ENCODE measurements around the gene SAMHD1. TPM values are rescaled to one million over a fixed set of nuclear protein-coding genes. Genes with fewer than 3 reads are reported as not detected.
A peak's percentile ranks its signal among the peaks of the same experiment; 100 is the strongest.

The SAMHD1 gene
- total and polyA plus RNA-seq, 10 donors = 52.3 to 238 (median 195) TPM

DNA sequence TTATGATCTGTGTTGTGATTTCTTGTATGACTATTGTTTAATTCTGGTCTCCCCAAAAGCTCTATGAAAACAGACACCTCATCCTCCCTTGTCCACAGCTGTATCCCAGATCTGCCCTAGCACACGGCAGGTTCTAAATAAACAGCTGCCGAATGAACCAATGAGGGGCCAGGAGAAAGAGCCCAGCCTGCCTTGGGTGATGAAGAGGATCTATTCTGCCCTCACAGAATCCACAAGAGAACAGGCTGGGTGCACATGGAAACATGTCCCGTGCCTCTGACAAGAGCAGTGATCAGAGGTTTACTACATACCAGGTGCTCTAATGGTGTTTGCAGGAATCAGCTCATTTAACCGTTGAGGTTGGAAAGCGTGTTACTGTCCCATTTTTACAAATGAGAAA lies 91.2 kb downstream of the SAMHD1 start:
- Histone ChIP-seq H3K36me3 (no peaks in the 10 kb centered on the region), H3K4me1 (peaks cover 25 to 85% (median 75%) of the 10 kb centered on the region in 6 donors), H3K27ac (peak overlapping the region in 3 of 8 donors; percentile 15 to 84 (median 48)), H3K4me3 (no peak overlapping the region), H3K9me3 (no peaks in the 10 kb centered on the region), H3K27me3 (replicated peaks in 1 of 7) (peaks cover 0 to 32% (median 0%) of the 10 kb centered on the region in 7 donors)
- 76 to 96% (median 87%) methylated on average over 5 of the region's 5 CpGs for WGBS, 5 donors
- intact Hi-C loops (cut with DNase I; ENCODE audit: low total_unique reads) = no loop called here
- DNase-seq = no peak
- no peak for TF ChIP-seq POLR2A (IDR thresholded peaks at IDR 0.05)
- no peak for TF ChIP-seq POLR2AphosphoS5 (IDR thresholded peaks at IDR 0.05)
- TF ChIP-seq CTCF (IDR thresholded peaks at IDR 0.05 in 8 of 11, conservative IDR thresholded peaks at IDR 0.05 in 3 of 11) = no peak

- Histone ChIP-seq H3K36me3 (no peaks in the 10 kb centered on the region), H3K9me3 (no peaks in the 10 kb centered on the region), H3K4me3 (no peak overlapping the region), H3K4me1 (peaks cover 27 to 90% (median 80%) of the 10 kb centered on the region in 6 donors), H3K27me3 (replicated peaks in 1 of 7) (peaks cover 0 to 27% (median 0%) of the 10 kb centered on the region in 7 donors), H3K27ac (peak overlapping the region in 3 of 8 donors; percentile 15 to 84 (median 48))
- no peak for TF ChIP-seq CTCF (IDR thresholded peaks at IDR 0.05 in 8 of 11, conservative IDR thresholded peaks at IDR 0.05 in 3 of 11)
- TF ChIP-seq POLR2A (IDR thresholded peaks at IDR 0.05) = no peak
- TF ChIP-seq POLR2AphosphoS5 (IDR thresholded peaks at IDR 0.05) = no peak
- intact Hi-C loops (cut with DNase I; ENCODE audit: low total_unique reads) = no loop called here
- no peak for DNase-seq
- WGBS, 5 donors = 73 to 79% (median 74%) methylated on average over 6 of the region's 6 CpGs
Observed at GRCh38 chr20:36859700-36860330, 91.7 kb downstream of the SAMHD1 start.

- Histone ChIP-seq H3K4me1 (peaks cover 30 to 90% (median 80%) of the 10 kb centered on the region in 6 donors), H3K4me3 (no peak overlapping the region), H3K27me3 (replicated peaks in 1 of 7) (peaks cover 0 to 21% (median 0%) of the 10 kb centered on the region in 7 donors), H3K27ac (peak overlapping the region in 3 of 8 donors; percentile 15 to 84 (median 48)), H3K36me3 (no peaks in the 10 kb centered on the region), H3K9me3 (no peaks in the 10 kb centered on the region)
- 67 to 92% (median 70%) methylated on average over 4 of the region's 4 CpGs for WGBS, 5 donors
- intact Hi-C loops (cut with DNase I; ENCODE audit: low total_unique reads) = no loop called here
- no peak for TF ChIP-seq CTCF (IDR thresholded peaks at IDR 0.05 in 8 of 11, conservative IDR thresholded peaks at IDR 0.05 in 3 of 11)
- TF ChIP-seq POLR2AphosphoS5 (IDR thresholded peaks at IDR 0.05) = no peak
- no peak for TF ChIP-seq POLR2A (IDR thresholded peaks at IDR 0.05)
- no peak for DNase-seq
Observed at GRCh38 chr20:36859282-36859555, 92.3 kb downstream of the SAMHD1 start.

- H3K27ac ChIP-seq = peak overlapping the region in 5 of 8 donors; percentile 39 to 72 (median 68)
- peaks cover 0 to 1% (median 0%) of the 10 kb centered on the region in 7 donors for H3K27me3 ChIP-seq (replicated peaks in 1 of 7)
- no peaks in the 10 kb centered on the region for H3K9me3 ChIP-seq
- no peaks in the 10 kb centered on the region for H3K36me3 ChIP-seq
- no peak overlapping the region for H3K4me3 ChIP-seq
- 44 to 55% (median 51%) methylated on average over 15 to 17 of the region's 17 CpGs for WGBS, 5 donors
- H3K4me1 ChIP-seq = peaks cover 38 to 96% (median 85%) of the 10 kb centered on the region in 6 donors
- DNase-seq = peak; percentile 78
- intact Hi-C loops (cut with DNase I; ENCODE audit: low total_unique reads) = no loop called here
- no peak for TF ChIP-seq CTCF (IDR thresholded peaks at IDR 0.05 in 8 of 11, conservative IDR thresholded peaks at IDR 0.05 in 3 of 11)
- TF ChIP-seq POLR2AphosphoS5 (IDR thresholded peaks at IDR 0.05) = peak in 2 of 3 donors; percentile 55 to 67
Observed at GRCh38 chr20:36856691-36857635, 94.5 kb downstream of the SAMHD1 start.

All from spleen (tissue), 11 donors.